HG03342 (cell line): Measurements from ENCODE around the gene RAB11B.
A peak's percentile ranks its signal among the peaks of the same experiment; 100 is the strongest.
"Not testable (repeated sequence)": the region's sequence is repeated elsewhere in the genome, so short reads cannot be mapped to it uniquely, and the experiment has no call there.

Experiments
- ATAC-seq: cut with Tn5 transposase; IDR thresholded peaks from one replicate; pipeline ENCODE4 v1.9.1; 2021; ENCODE audit warnings: mild to moderate bottlenecking, moderate library complexity; ENCODE audit not compliant: unreplicated experiment

RAB11B gene

DNA sequence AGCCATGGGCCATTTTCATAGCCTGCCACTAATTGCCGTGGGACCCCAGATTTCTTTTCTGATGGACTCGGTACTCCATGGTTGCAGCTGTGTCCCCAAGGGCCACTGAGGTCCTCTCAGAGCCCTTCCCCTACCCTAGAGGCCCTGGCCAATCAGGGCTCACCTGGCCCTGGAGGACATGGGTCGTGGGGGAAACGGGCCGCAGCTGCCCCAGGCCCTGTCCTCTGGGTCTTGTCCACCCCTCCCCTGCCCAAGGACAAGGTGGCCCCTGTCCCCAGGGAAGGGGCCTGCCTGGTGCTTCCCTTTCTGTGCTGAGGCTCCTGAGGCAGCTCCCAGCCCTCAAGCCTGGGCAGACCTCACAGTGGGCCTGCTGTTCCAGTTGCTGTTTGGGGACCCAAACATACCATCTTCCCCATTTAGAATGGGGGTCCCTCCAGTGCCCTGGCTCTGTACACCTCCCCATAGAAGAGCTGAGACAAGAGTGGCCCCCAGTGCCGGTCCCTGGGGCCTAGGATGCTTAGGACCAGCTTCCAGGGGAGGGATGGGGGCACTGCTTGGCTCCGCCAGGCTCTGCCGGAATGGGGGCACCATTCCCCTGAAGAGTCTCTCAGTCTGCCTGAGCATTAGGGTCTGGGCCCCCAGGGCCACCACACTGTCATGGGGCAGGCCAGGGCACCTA lies 3.2 kb downstream of the RAB11B start:
- ATAC-seq, result no peak

DNA sequence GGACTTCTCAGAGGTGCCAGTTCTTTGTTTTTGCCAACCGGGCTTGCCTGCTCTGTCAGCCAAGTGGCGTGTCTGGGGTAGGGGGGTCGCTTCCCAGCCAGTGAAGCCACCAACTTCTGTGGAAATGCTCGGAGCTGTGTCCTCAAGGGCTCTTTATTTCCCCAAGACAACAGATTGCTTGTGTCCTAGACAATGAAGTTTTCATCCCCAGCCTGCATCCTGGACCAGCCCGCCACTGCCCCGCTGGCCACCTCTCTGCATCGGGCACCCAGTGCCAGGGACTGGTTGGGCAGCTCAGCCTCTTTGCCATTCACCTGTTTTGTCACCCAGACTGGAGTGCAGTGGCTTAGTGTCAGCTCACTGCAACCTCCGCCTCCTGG lies 3.7 kb downstream of the RAB11B start:
- ATAC-seq, result no peak

DNA sequence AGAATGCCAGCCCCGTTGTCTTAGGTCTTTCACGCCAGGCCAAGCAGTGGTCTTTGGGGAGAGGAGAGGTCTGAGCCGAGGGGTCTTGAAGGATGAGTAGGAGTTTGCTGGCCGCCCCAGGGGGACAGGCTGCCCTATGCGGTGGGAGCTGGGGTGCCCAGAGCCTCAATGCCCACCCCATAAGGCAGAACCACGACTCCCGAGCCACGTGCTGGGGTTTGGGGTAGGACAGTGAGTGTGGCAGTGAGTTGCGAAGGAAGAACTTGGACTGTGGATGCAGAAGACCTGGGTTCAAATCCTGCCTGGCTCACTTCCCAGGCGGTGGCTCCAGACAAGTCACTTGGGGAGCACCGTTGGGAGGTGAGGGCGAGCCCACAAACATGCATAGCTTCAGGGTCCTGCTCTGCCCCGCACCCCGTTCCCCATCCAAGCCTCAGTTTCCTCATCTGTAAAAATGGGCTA lies 5.5 kb downstream of the RAB11B start:
- ATAC-seq, result no peak

DNA sequence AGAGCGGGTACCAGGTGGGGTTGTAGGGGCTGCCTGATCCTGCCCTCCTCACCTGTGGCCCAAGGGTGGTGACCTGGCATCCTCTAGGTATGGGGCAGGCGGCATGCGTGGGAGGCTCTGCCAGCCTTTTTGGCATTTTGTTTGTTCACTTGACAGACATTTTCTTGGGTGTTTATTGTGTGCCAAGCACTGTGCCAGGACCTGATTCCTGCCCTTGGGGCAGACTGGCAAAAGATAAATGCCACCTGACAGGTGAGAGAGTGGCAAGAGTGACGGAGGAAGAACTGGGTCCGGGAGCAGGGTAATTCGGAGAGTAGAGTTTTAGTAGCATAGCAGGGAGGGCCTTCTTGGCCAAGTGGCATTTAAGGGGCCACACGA lies 6.0 kb downstream of the RAB11B start:
- ATAC-seq, result no peak

DNA sequence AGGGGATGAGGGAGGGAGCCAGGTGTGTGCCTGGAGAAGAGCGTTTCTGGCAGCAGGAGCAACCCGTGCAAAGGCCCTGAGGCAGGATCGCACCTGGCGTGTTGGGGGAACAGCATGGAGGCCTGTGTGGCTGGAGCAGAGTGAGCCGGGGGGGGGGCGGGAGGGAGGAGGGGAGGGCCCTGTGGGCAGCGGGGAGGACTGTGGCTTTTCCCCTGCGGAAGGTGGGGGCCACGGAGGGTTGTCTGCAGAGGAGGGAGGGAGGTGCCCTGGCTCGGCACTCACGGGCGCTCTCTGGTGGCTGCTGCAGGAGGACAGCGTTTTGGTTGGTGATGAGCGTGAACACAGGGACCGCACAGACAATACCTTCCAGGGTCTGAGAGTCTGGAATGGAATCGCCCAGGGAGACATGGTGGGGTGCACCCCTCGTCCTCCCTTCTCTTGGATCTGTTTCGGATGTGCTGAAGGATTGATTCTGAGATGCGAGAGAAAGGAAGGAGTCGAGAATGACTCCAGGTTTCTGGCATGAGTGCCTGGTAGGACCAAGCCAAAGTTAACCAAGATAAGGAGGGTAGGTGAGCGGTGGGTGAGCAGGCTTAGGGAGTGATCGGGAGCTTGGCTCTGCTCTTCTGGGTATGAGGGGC lies 6.5 kb downstream of the RAB11B start:
- ATAC-seq, result no peak

DNA sequence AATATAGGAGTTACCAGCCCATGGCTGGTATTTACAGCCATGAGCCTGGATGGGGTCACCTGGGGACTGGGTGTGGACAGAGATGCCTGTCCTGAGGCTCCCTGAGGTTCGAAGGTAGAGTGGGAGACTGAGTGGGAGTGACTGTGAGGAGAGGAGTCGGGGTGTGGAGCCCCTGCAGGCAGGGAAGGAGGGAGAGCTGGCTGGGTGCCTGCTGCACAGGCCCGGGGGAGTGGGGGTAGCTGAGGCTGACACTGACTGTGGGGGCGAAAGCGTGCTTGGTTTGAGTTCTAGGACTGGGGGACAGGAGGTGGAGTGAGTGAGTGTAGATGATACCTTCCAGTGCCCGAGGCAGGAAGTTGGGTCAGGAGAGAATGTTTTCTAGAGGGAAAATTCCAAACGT lies 7.1 kb downstream of the RAB11B start:
- ATAC-seq, result no peak

DNA sequence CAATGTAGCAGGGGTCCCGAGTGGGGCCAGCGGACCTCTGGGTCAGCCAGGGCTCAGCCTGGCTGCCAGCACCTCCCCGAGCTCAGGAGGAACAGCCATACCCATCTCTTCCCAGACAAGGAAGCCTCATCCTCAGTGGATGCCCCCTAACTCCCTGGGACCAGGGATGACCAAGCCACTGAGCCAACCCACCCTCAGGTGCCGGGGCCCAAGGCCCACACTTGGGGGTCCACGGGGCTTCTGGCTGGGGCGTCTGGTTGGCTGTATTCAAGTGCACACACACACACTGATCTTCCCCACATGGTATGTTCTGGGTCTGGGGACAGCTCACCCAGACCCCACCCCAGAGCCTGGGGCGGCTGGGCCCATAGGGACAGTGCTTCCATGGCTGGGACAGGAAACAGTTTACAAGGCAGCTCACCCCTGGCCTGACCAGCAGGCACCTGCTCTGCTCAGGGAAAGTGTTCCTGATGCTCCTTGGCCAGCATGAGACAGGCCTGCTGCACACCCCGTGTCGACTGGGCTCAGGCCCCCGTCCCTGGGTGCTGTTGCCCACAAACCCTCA lies 7.7 kb downstream of the RAB11B start:
- no peak for ATAC-seq

DNA sequence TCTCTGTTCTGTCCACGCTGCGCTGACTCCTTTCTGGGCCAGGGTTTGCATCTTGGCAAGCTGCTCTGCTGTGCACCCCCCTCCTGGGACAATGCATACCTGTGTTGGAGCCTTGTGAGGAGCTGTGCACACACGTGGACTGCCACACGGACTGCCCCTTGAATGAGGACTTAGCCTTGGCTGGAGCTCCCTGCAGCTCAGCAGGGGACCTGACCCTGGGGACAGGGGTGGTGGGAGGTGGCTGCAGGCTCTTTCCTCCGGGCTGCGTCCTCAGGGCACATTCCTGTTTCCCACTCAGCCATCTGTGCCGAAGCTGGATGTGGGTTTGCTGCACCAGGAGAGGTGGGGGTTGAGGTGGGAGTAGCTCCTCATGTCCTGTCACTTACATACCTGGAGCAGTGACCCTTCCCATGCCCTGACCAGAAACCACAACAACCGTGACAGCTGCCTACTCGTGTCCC lies 8.2 kb downstream of the RAB11B start:
- ATAC-seq, result no peak

DNA sequence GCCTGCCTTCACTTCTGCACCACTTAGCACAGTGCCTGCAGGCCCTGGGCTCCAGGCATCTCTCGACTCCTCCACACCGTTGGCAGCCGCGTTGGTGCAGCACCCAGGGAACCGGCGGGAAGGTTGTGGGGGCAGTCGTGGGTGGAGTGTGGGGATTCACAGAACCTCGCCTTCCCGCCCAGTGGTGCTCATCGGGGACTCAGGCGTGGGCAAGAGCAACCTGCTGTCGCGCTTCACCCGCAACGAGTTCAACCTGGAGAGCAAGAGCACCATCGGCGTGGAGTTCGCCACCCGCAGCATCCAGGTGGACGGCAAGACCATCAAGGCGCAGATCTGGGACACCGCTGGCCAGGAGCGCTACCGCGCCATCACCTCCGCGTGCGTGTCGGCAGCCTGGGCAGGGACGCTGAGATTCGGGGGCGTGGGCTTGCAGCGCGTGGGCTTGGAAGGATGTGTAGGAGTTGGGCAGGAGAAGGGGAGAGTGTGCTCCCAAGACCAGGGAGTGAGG lies 9.6 kb downstream of the RAB11B start:
- no peak for ATAC-seq

DNA sequence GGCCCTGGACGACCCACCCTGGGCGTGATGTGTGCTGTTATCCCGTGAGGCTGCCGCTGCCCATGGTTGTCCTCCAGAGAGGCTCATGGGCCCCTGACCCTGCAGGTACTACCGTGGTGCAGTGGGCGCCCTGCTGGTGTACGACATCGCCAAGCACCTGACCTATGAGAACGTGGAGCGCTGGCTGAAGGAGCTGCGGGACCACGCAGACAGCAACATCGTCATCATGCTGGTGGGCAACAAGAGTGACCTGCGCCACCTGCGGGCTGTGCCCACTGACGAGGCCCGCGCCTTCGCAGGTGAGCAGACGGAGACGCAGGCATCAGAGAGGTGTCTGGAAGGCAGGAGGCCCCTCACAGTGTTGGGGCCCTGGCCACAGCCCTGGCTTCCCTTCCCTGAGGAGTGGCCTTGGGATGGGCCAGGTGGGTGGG lies 11.8 kb downstream of the RAB11B start:
- ATAC-seq, result no peak

DNA sequence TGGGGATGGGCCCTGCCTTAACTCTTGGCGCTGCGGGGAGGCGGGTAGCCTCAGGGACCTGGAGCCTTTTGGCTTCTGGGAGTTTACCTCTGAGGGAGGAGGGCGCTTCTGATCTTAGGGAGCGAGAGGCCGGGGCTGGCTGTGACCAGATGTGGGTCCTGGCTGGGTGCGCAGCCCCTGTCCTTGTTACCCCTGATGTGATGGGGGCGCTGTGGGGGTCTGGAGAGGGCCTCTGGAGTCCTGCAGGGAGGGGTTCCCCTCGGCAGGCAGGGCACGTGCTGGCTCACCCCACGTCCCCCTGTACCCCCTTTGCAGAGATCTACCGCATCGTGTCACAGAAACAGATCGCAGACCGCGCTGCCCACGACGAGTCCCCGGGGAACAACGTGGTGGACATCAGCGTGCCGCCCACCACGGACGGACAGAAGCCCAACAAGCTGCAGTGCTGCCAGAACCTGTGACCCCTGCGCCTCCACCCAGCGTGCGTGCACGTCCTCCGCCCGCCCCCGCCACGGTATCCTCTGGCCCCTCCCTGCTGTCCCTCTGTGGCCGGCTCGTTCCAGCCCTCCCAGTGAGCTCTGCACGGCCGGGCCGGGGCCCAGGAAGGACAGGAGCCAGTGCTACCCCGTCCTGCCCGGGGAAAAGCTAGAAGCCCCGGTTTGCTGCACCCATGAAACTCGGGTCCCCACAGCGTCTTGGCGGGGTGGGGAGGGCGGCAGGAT lies 13.1 kb downstream of the RAB11B start:
- ATAC-seq, result no peak

DNA sequence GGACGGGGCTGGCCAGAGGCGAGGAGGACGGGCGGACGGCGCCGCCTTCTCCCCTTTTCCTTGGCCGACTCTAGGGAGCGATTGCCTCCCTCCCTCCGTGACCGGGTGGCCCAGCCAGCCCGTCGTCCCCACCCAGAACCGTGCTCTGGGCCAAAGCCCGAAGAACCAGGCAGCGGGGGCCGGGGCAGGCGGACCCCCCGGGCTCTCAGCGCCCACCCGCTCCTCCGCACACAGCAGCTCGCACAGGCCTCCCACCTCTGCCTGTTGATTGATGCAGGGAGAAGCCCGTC lies 13.6 kb downstream of the RAB11B start:
- ATAC-seq, result no peak

DNA sequence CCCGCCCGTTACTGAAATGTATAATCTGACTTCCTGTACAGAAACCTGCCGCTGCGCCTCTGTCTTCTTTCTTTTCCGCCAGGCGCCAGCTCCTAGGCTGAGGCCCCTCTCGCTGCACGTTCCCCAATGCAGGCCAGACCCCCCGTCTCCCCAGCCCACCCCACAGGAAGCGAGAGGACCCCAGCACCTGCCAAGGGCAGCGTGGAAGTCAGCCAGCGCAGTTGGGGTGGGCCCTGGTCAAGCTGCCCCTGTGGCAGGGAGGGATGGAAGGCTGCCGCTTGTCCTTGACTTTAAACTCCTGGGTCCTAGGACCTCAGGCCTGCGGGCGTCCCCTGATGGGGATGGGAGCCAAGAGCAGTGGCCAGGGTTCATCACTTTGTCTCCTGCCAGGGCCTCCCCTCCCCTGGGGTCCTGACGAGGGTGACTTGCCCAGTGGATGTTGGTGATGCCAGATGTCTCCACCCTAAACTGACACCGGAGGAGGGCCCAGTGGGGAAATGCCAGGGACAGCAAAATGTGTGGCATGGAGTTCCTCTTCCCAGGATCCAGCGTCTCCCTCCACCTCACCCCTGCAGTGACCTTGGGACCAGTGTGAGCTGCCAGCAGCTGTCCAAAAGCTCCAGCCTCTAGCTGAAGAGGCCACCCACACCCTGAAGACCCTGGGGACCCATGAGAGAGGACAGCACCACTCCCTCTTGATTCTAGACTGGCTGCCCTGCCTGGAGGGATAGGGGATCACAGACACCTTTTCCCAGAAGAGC lies 14.4 kb downstream of the RAB11B start:
- no peak for ATAC-seq

DNA sequence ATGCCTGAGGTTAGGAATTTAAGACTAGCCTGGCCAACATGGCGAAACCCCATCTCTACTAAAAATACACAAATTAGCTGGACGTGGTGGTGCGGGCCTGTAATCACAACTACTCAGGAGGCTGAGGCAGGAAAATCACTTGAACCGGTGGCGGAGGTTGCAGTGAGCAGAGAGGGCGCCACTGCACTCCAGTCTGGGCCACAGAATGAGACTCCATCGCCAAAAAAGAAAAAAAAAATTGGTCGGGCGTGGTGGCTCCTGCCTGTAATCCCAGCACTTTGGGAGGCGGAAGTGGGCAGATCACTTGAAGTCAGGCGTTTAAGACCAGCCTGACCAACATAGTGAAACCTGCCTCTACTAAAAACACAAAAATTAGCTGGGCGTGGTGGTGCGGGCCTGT lies 20.6 kb downstream of the RAB11B start:
- not testable (repeated sequence) for ATAC-seq

DNA sequence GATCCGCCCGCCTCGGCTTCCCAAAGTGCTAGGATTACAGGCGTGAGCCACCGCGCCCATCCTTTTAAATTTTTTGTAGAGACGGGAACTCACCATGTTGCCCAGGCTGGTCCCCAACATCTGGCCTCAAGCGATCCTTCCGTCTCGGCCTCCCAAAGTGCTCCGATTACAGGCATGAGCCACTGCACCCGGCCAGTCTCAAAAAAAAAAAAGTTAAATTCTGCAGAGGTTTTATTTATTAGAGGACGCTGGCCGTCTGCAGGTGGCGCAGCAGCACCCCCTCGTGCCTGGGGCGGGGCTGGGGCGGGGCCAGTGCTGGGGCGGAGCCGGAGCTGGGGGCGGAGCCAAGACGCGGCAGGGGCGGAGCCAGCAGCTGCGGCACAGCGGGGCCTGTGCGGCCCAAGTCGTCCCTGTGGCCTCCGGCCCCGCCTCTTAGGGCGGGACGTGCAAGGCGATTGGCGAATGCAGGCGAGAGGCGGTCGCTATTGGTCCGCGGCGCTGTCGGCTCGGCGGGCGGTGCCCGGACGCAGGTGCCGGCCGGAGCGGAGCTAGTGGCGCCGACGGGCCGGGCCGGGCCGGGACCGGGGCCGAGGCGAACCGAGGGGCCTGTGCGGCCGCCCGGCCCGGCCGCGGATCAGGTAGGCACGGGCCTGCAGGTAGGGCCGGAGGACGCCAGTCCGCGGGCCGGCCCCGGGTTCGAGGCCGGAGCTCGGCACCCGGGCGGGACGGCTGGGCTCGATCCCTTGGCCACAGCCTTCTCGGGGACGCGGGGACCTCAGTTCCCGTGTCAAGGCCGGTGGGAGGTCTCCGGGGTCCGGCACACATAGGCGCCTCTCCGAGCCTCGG lies 22.8 kb downstream of the RAB11B start, which contains the start of gene MARCHF2:
Gene MARCHF2, plus strand, starts transcription at position 523 of the 846 bp plus-strand sequence. CDS start 8,536 bp downstream, outside the sequence.
- ATAC-seq, result peak; percentile 98

DNA sequence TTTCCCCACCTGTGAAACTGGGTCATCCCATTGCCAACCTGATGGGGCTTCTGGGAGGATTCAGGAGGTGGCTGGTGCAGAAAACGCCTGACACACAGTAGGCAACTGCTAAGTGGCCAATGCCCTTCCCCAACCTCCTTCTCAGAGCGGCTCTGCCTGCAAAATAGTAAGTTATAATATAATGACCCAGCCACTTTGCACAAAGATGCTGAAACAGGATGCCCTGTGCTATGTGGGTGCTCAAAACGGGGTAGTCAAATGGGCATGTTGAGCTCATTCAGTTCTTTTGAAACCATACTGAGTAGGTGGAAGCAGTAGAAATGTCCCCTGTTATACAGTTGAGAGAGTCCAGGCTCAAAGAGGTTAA lies 23.5 kb downstream of the RAB11B start:
- no peak for ATAC-seq

DNA sequence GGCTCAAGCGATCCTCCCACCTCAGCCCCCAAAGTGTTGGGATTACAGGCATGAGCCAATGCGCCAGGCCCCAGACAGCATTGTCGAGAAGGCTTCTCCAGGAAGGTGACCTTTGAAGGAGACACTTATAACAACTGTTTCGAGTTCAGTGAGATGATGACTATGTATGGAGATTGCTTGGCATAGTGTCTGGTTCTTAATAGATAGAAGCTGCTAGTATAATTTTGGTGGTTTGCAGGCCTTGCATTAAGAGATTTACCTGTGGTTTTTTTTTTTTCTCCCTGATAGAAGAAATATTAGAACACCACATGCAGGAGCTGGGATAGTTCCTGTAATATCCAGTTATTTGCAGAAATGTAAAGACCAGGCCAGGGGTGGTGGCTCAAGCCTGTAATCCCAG lies 26.6 kb downstream of the RAB11B start:
- no peak for ATAC-seq

DNA sequence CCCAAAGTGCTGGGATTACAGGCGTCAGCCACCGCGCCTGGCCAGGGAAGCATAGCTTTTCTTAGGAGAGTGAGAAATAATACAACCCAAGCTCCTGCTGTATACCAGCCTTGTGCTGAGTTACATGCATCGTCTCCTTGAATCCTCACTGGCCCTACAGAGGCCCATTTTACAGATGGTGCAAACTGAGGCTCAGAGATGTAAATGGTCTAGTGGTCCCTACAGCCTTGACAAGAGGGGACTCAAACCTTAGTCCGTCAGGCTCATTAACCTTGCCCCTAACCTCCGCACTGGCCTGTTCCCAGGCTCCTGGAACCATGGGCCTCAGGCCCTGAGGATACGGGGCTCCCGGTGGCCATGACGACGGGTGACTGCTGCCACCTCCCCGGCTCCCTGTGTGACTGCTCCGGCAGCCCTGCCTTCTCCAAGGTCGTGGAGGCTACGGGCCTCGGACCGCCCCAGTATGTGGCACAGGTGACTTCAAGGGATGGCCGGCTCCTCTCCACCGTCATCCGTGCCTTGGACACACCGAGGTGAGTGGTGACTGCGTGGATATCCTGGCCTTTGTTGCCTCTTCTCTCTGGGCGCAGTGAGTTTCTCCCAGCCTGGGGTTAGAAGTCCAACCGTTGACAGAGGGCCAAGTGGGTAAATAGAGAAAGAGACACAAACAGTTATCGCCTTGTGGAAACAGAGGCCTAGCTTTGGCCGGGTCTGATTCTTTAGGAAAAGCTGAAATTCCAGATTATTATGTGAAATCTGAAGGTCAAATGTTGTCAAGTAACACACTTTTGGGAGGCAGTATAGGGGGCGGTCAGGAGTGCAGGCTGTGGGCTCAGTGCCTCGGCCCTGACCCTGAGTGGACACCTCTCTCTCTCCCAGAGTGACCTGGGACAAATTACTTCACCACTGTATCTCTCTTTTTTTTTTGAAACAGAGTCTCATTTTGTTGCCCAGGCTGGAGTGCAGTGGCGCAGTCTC lies 31.6 kb downstream of the RAB11B start:
- ATAC-seq, result no peak

DNA sequence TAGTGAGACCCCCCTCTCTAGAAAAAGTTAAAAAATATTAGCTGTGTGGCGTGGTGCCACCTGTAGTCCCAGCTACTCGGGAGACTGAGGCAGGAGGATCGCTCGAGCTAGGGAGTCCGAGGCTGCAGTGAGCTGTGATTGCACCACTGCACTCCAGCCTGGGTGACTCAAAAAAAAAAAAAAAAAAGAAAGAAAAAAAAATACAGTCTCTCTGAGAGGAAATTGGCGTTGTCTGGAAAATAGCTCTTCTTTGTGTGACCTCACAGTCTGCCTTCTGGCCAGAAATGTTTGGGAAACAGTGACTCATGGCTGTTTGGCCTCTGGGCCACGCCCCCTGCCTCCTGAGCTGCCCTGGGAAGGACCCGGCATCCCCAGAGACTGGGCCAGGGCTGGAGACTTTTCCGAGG lies 33.7 kb downstream of the RAB11B start:
- ATAC-seq, result no peak
